Measurements from ENCODE around the gene ADIPOR2.

ADIPOR2 gene

GRCh38 chr12:1646569-1647284 is 44.1 kb upstream of the ADIPOR2 start:
- TF ChIP-seq CTCF (IDR thresholded peaks at IDR 0.05; ENCODE audit: extremely low read depth, missing control alignments), result no peak
- DNase-seq (ENCODE audit: low spot score), result no peak

GRCh38 chr12:1647285-1647669 is 43.6 kb upstream of the ADIPOR2 start:
- TF ChIP-seq CTCF (IDR thresholded peaks at IDR 0.05; ENCODE audit: extremely low read depth, missing control alignments), result no peak
- DNase-seq (ENCODE audit: low spot score), result no peak

GRCh38 chr12:1650260-1650977 is 40.5 kb upstream of the ADIPOR2 start:
- no peak for DNase-seq (ENCODE audit: low spot score)
- no peak for TF ChIP-seq CTCF (IDR thresholded peaks at IDR 0.05; ENCODE audit: extremely low read depth, missing control alignments)

- no peak for TF ChIP-seq CTCF (IDR thresholded peaks at IDR 0.05; ENCODE audit: extremely low read depth, missing control alignments)
- no peak for DNase-seq (ENCODE audit: low spot score)
Measured at GRCh38 chr12:1650978-1651361, 39.9 kb upstream of the ADIPOR2 start.

- DNase-seq (ENCODE audit: low spot score), result no peak
- no peak for TF ChIP-seq CTCF (IDR thresholded peaks at IDR 0.05; ENCODE audit: extremely low read depth, missing control alignments)
Measured at GRCh38 chr12:1651946-1652345, 38.9 kb upstream of the ADIPOR2 start.

- DNase-seq (ENCODE audit: low spot score), result peak; percentile 6
- TF ChIP-seq CTCF (IDR thresholded peaks at IDR 0.05; ENCODE audit: extremely low read depth, missing control alignments), result no peak
Measured at GRCh38 chr12:1655225-1655788, 35.6 kb upstream of the ADIPOR2 start.

- DNase-seq (ENCODE audit: low spot score), result no peak
- TF ChIP-seq CTCF (IDR thresholded peaks at IDR 0.05; ENCODE audit: extremely low read depth, missing control alignments), result no peak
Measured at GRCh38 chr12:1656902-1657301, 34.0 kb upstream of the ADIPOR2 start.

Measured in GM20000 (cell line).